ENCODE measurements around the gene ATP2A1.

The ATP2A1 gene

GRCh38 chr16:28876973-28877654, 1.2 kb upstream of the ATP2A1 start:
- CTCF ChIA-PET, result no interaction called here
- DNase-seq (ENCODE audit: extremely low spot score), result no peak

DNA sequence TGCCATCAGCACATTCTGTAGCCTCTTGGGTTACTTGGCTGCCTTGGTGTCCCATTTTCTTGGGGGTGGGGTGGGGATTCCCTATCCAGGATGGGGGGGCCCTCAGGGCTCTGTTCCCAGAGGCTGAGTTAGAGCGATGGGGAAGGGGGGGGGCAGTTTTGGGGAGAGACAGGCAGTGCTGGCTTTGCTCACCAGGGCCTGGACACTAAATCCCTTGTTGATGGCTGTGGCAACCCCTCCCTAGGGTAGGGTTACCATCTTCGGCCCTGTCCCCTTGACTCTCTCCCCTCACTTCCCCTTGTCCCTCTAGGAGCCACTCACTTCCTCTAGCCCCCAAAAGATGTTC, 660 bp upstream of the ATP2A1 start:
- ChIA-PET POLR2A (interaction anchor here (0.8 kb wide), 1 partner anchor 55 kb away, joined by 4 read pairs; the partner anchor contains the start of gene ATXN2L), CTCF (no interaction called here)
- DNase-seq (ENCODE audit: extremely low spot score), result no peak
- TF ChIP-seq FOXK2 (IDR thresholded peaks at IDR 0.05) (no peak), CTBP1 (IDR thresholded peaks at IDR 0.05; ENCODE audit: borderline replicate concordance) (no peak), PKNOX1 (IDR thresholded peaks at IDR 0.05) (no peak), SP1 (IDR thresholded peaks at IDR 0.05) (no peak), ARNT (IDR thresholded peaks at IDR 0.05) (no peak), TARDBP (IDR thresholded peaks at IDR 0.05) (no peak), LEF1 (IDR thresholded peaks at IDR 0.05; ENCODE audit: borderline replicate concordance) (no peak), FOXA1 (IDR thresholded peaks at IDR 0.05) (no peak), ZNF384 (IDR thresholded peaks at IDR 0.05) (no peak), FOXM1 (IDR thresholded peaks at IDR 0.05; ENCODE audit: borderline replicate concordance) (no peak), HDGF (IDR thresholded peaks at IDR 0.05; ENCODE audit: borderline replicate concordance) (no peak), NFRKB (IDR thresholded peaks at IDR 0.05) (no peak), ELF4 (IDR thresholded peaks at IDR 0.05) (no peak), BHLHE40 (IDR thresholded peaks at IDR 0.05; ENCODE audit: borderline replicate concordance) (no peak), L3MBTL2 (conservative IDR thresholded peaks at IDR 0.05) (no peak)

More at GRCh38 chr16:28876973-28877654, 1.2 kb upstream of the ATP2A1 start:
- TF ChIP-seq BHLHE40 (IDR thresholded peaks at IDR 0.05; ENCODE audit: borderline replicate concordance) (no peak), LEF1 (IDR thresholded peaks at IDR 0.05; ENCODE audit: borderline replicate concordance) (no peak), PKNOX1 (IDR thresholded peaks at IDR 0.05) (no peak), L3MBTL2 (conservative IDR thresholded peaks at IDR 0.05) (no peak), NFRKB (IDR thresholded peaks at IDR 0.05) (no peak), FOXK2 (IDR thresholded peaks at IDR 0.05) (no peak), ZNF384 (IDR thresholded peaks at IDR 0.05) (no peak), HDGF (IDR thresholded peaks at IDR 0.05; ENCODE audit: borderline replicate concordance) (no peak), CTBP1 (IDR thresholded peaks at IDR 0.05; ENCODE audit: borderline replicate concordance) (no peak), ELF4 (IDR thresholded peaks at IDR 0.05) (no peak), SUZ12 (IDR thresholded peaks at IDR 0.05) (no peak), ARNT (IDR thresholded peaks at IDR 0.05) (no peak), TARDBP (IDR thresholded peaks at IDR 0.05) (no peak), SP1 (IDR thresholded peaks at IDR 0.05) (no peak), FOXA1 (IDR thresholded peaks at IDR 0.05) (no peak), FOXM1 (IDR thresholded peaks at IDR 0.05; ENCODE audit: borderline replicate concordance) (no peak)
- POLR2A ChIA-PET, result interaction anchor here (0.6 to 1.0 kb wide), 5 partner anchors 14 to 68 kb away, joined by 3 to 4 read pairs (median 3); partner anchors contain the start of genes ATXN2L, SH2B1 and TUFM

DNA sequence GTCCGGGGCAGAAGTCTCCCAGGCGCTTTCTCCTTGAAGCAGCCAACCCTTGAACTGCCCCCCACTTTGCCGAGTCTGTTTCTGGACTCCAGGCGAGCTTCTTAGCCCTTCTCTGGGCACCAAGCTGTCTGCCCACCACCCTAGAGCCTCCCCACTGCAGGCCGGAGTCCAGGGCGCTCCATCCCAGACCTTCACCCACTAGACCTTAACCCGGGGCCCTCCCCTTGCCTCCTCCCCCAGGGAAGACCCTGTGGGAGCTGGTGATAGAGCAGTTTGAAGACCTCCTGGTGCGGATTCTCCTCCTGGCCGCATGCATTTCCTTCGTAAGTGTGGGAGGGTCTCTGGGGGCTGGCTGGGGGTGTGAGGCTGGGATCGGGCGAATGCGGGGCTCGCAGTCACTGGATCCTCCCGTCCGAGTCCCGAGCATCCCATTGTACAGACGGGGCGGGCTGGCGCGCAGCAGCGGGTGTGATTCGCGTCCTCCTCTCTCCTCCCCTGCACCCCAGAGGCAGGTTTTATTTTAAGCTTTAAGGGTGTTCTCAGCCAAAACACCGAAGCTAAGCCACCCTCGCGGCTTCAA, 1.1 kb downstream of the ATP2A1 start:
- ChIA-PET POLR2A (interaction anchor here (0.6 to 2.6 kb wide), 8 partner anchors 12 to 71 kb away, joined by 3 to 17 read pairs (median 4); partner anchors contain the start of genes NFATC2IP, SH2B1 and TUFM), CTCF (no interaction called here)
- DNase-seq (ENCODE audit: extremely low spot score), result no peak
- no peak for TF ChIP-seq ELF4 (IDR thresholded peaks at IDR 0.05)

DNA sequence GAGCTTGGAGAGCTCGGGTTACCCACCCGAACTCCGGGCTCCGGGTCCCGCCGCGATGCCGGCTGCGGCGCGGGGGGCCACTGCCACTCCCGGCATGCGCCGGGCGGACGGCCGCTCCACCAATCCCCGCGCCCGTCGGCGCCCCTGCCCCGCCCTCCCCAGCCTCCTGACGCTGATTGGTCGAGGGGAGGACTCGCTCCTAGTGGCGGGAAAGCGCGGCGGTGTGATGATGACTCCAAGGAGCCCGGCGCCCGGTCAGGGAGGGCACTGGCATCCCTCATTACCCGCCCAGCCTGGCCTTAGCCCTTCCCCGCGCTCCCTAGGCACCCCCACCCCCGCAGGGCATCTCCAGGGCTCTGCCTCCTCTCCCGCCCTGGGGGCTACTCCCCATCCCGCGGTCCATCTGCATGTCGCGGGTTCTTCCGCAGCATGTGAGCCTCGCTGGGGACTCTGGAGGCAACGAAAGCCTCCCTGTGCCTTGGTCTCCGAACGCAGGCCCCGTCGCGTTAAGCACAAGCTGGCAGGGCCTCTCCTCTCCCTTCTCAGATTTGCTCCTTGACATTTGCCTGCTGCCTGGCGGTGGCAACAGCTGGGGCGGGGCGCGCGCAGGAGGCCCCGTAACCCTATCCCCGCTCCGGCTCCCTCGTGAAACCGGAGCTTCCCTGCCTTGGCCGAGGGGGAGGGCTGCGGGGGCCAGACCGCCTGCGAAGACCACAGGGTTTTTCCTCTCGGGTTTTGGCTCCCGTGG, 1.7 kb downstream of the ATP2A1 start:
- TF ChIP-seq L3MBTL2 (conservative IDR thresholded peaks at IDR 0.05) (peak; percentile 100), SP1 (IDR thresholded peaks at IDR 0.05) (no peak)
- DNase-seq (ENCODE audit: extremely low spot score), result peak; percentile 95
- POLR2A ChIA-PET, result interaction anchor here (0.6 to 2.6 kb wide), 8 partner anchors 11 to 70 kb away, joined by 3 to 17 read pairs (median 4); partner anchors contain the start of genes NFATC2IP, SH2B1 and TUFM
- CTCF ChIA-PET, result no interaction called here

GRCh38 chr16:28880589-28880915, 2.3 kb downstream of the ATP2A1 start:
- ChIA-PET POLR2A (interaction anchor here (0.6 to 2.6 kb wide), 5 partner anchors 11 to 70 kb away, joined by 3 to 17 read pairs (median 6); partner anchors contain the start of genes NFATC2IP and SH2B1), CTCF (interaction anchor here (0.6 kb wide), 1 partner anchor 69 kb away, joined by 3 read pairs; no protein-coding TSS in a partner anchor)
- TF ChIP-seq L3MBTL2 (conservative IDR thresholded peaks at IDR 0.05) (no peak), BHLHE40 (IDR thresholded peaks at IDR 0.05; ENCODE audit: borderline replicate concordance) (no peak), CTBP1 (IDR thresholded peaks at IDR 0.05; ENCODE audit: borderline replicate concordance) (no peak), LEF1 (IDR thresholded peaks at IDR 0.05; ENCODE audit: borderline replicate concordance) (no peak), TARDBP (IDR thresholded peaks at IDR 0.05) (no peak), ARNT (IDR thresholded peaks at IDR 0.05) (no peak), FOXA1 (IDR thresholded peaks at IDR 0.05) (no peak), PKNOX1 (IDR thresholded peaks at IDR 0.05) (no peak), HDGF (IDR thresholded peaks at IDR 0.05; ENCODE audit: borderline replicate concordance) (no peak), NFRKB (IDR thresholded peaks at IDR 0.05) (no peak), ELF4 (IDR thresholded peaks at IDR 0.05) (no peak), FOXM1 (IDR thresholded peaks at IDR 0.05; ENCODE audit: borderline replicate concordance) (no peak), ZNF384 (IDR thresholded peaks at IDR 0.05) (no peak), FOXK2 (IDR thresholded peaks at IDR 0.05) (no peak), SP1 (IDR thresholded peaks at IDR 0.05) (no peak), SUZ12 (IDR thresholded peaks at IDR 0.05) (no peak)
- no peak for DNase-seq (ENCODE audit: extremely low spot score)

Measured in HEK293T (cell line).